AG08396 (cell line): ENCODE measurements around the gene MARS1.

ENCODE experiments used
- DNase-seq: peaks from one replicate; pipeline ENCODE4 v3.0.0; 2012; ENCODE audit warnings: low spot score, mixed read lengths

Gene MARS1

GRCh38 chr12:57458665-57459054 is 29.2 kb upstream of the MARS1 start:
- DNase-seq = no peak

GRCh38 chr12:57459055-57459749 is 28.7 kb upstream of the MARS1 start:
- DNase-seq = peak; percentile 88

- peak; percentile 7 for DNase-seq
These were observed 28.0 kb upstream of the MARS1 start, which contains the start of gene GLI1 for GRCh38 chr12:57459750-57460467. GLI1 (plus strand) TSS chr12:57459785; CDS start chr12:57463692, 3,907 bp downstream.

GRCh38 chr12:57460468-57460784 is 27.4 kb upstream of the MARS1 start:
- no peak for DNase-seq

- DNase-seq = peak; percentile 15
These were observed 27.0 kb upstream of the MARS1 start for GRCh38 chr12:57460841-57461275.

- DNase-seq = peak; percentile 79
These were observed 26.5 kb upstream of the MARS1 start for GRCh38 chr12:57461276-57461916.

- DNase-seq = peak; percentile 45
These were observed 26.0 kb upstream of the MARS1 start for GRCh38 chr12:57461917-57462250.

- peak; percentile 92 for DNase-seq
These were observed 25.5 kb upstream of the MARS1 start for GRCh38 chr12:57462251-57462911.

GRCh38 chr12:57462912-57463253 is 25.0 kb upstream of the MARS1 start:
- DNase-seq = no peak

GRCh38 chr12:57464569-57464968 is 23.3 kb upstream of the MARS1 start:
- no peak for DNase-seq

GRCh38 chr12:57465030-57465746 is 22.7 kb upstream of the MARS1 start:
- DNase-seq = no peak

- no peak for DNase-seq
These were observed 21.9 kb upstream of the MARS1 start for GRCh38 chr12:57465747-57466505.

- no peak for DNase-seq
These were observed 20.5 kb upstream of the MARS1 start for GRCh38 chr12:57467212-57467874.

GRCh38 chr12:57467915-57468314 is 20.0 kb upstream of the MARS1 start:
- DNase-seq = no peak

GRCh38 chr12:57469296-57470164 is 18.3 kb upstream of the MARS1 start:
- DNase-seq = no peak

GRCh38 chr12:57470286-57470969 is 17.4 kb upstream of the MARS1 start:
- no peak for DNase-seq

GRCh38 chr12:57470970-57471656 is 16.8 kb upstream of the MARS1 start:
- DNase-seq = no peak

GRCh38 chr12:57471661-57472060 is 16.2 kb upstream of the MARS1 start:
- no peak for DNase-seq

GRCh38 chr12:57472391-57472790 is 15.5 kb upstream of the MARS1 start:
- DNase-seq = no peak
